ENCODE results near the gene GPR27.

Gene GPR27
- long read RNA-seq = 0 reads

GRCh38 chr3:71753701-71754609 lies at the start of gene GPR27:
Gene GPR27 (plus strand): TSS chr3:71753855. CDS start chr3:71754050, 195 bp downstream.
- TF ChIP-seq CTCF (IDR thresholded peaks at IDR 0.05; ENCODE audit: insufficient read depth, low read length) (no peak), GABPA (IDR thresholded peaks at IDR 0.05; ENCODE audit: low read depth) (no peak), SPI1 (IDR thresholded peaks at IDR 0.05; ENCODE audit: borderline replicate concordance, low read depth) (no peak), POLR2AphosphoS5 (IDR thresholded peaks at IDR 0.05; ENCODE audit: low read depth) (peak; percentile 75; the same call in 1 of the 2 replicates), REST (IDR thresholded peaks at IDR 0.05; ENCODE audit: insufficient replicate concordance, low read depth) (peak; percentile 36)
- Histone ChIP-seq H3K27me3 (ENCODE audit: insufficient read depth, poor library complexity, severe bottlenecking) (no peaks in the 10 kb centered on the region), H3K4me3 (replicated peaks; ENCODE audit: insufficient read depth, low read length) (peak within 1 kb of the TSS; percentile 59), H3K27ac (replicated peaks) (peak within 1 kb of the TSS; percentile 96)
- DNase-seq (ENCODE audit: low read depth in 1 of 2, low spot score in 1 of 2) = peak in 1 of 2 experiments; percentile 15

- TF ChIP-seq REST (IDR thresholded peaks at IDR 0.05; ENCODE audit: insufficient replicate concordance, low read depth) (no peak), SPI1 (IDR thresholded peaks at IDR 0.05; ENCODE audit: borderline replicate concordance, low read depth) (no peak), POLR2AphosphoS5 (IDR thresholded peaks at IDR 0.05; ENCODE audit: low read depth) (no peak), CTCF (IDR thresholded peaks at IDR 0.05; ENCODE audit: insufficient read depth, low read length) (no peak), GABPA (IDR thresholded peaks at IDR 0.05; ENCODE audit: low read depth) (no peak)
- no peaks in the 10 kb centered on the region for H3K27me3 ChIP-seq (ENCODE audit: insufficient read depth, poor library complexity, severe bottlenecking)
- H3K4me3 ChIP-seq (replicated peaks; ENCODE audit: insufficient read depth, low read length) = no peak overlapping the region
- DNase-seq (ENCODE audit: low read depth in 1 of 2, low spot score in 1 of 2) = no peak
- no peak overlapping the region for H3K27ac ChIP-seq (replicated peaks)
Observed at GRCh38 chr3:71704915-71705314, 48.7 kb upstream of the GPR27 start.

GRCh38 chr3:71705681-71706080 lies 48.0 kb upstream of the GPR27 start:
- no peak for DNase-seq (ENCODE audit: low read depth in 1 of 2, low spot score in 1 of 2)
- Histone ChIP-seq H3K27me3 (ENCODE audit: insufficient read depth, poor library complexity, severe bottlenecking) (no peaks in the 10 kb centered on the region), H3K27ac (replicated peaks) (no peak overlapping the region), H3K4me3 (replicated peaks; ENCODE audit: insufficient read depth, low read length) (no peak overlapping the region)
- TF ChIP-seq REST (IDR thresholded peaks at IDR 0.05; ENCODE audit: insufficient replicate concordance, low read depth) = no peak
- TF ChIP-seq GABPA (IDR thresholded peaks at IDR 0.05; ENCODE audit: low read depth) = no peak
- no peak for TF ChIP-seq CTCF (IDR thresholded peaks at IDR 0.05; ENCODE audit: insufficient read depth, low read length)
- TF ChIP-seq SPI1 (IDR thresholded peaks at IDR 0.05; ENCODE audit: borderline replicate concordance, low read depth) = no peak
- no peak for TF ChIP-seq POLR2AphosphoS5 (IDR thresholded peaks at IDR 0.05; ENCODE audit: low read depth)
